Activated T-cell treated with anti-CD3 and anti-CD28 coated beads for 24 hours (primary cell): ENCODE results near the gene TGIF2.
A peak's percentile ranks its signal among the peaks of the same experiment; 100 is the strongest.
"Not testable (repeated sequence)": the region's sequence is repeated elsewhere in the genome, so short reads cannot be mapped to it uniquely, and the experiment has no call there.

Experiments used
- DNase-seq: peaks from one replicate; pipeline ENCODE4 v3.0.0-alpha.2; 2020; ENCODE audit warnings: low read depth

TGIF2 gene

GRCh38 chr20:36578356-36579041 is 5.1 kb downstream of the TGIF2 start:
- DNase-seq = no peak

GRCh38 chr20:36579996-36580545 is 6.7 kb downstream of the TGIF2 start:
- no peak for DNase-seq

- DNase-seq = no peak
Measured at GRCh38 chr20:36582322-36582721, 8.9 kb downstream of the TGIF2 start.

GRCh38 chr20:36582821-36583220 is 9.4 kb downstream of the TGIF2 start:
- no peak for DNase-seq

GRCh38 chr20:36584018-36584481 is 10.7 kb downstream of the TGIF2 start:
- no peak for DNase-seq

GRCh38 chr20:36585410-36586125 is 12.2 kb downstream of the TGIF2 start:
- DNase-seq = no peak

- no peak for DNase-seq
Measured at GRCh38 chr20:36587388-36588070, 14.1 kb downstream of the TGIF2 start.

- no peak for DNase-seq
Measured at GRCh38 chr20:36591281-36591680, 17.9 kb downstream of the TGIF2 start.

- no peak for DNase-seq
Measured at GRCh38 chr20:36591854-36592641, 18.7 kb downstream of the TGIF2 start.

- no peak for DNase-seq
Measured at GRCh38 chr20:36593347-36593929, 20.0 kb downstream of the TGIF2 start.

- DNase-seq = no peak
Measured at GRCh38 chr20:36599912-36600345, 26.5 kb downstream of the TGIF2 start.

GRCh38 chr20:36601540-36601939 is 28.1 kb downstream of the TGIF2 start:
- no peak for DNase-seq

GRCh38 chr20:36604952-36605398 is 31.6 kb downstream of the TGIF2 start:
- DNase-seq = peak; percentile 23

GRCh38 chr20:36605399-36606157 is 32.2 kb downstream of the TGIF2 start, which contains the start of gene RAB5IF:
RAB5IF (plus strand) TSS chr20:36605779; CDS start chr20:36605952, 173 bp downstream.
- peak; percentile 99 for DNase-seq

GRCh38 chr20:36606158-36607066 is 33.0 kb downstream of the TGIF2 start:
- DNase-seq = no peak

GRCh38 chr20:36607586-36608387 is 34.4 kb downstream of the TGIF2 start:
- no peak for DNase-seq

- DNase-seq = not testable (repeated sequence)
Measured at GRCh38 chr20:36608388-36608728, 35.0 kb downstream of the TGIF2 start.

- DNase-seq = no peak
Measured at GRCh38 chr20:36611625-36612024, 38.2 kb downstream of the TGIF2 start.

GRCh38 chr20:36613974-36614373 is 40.6 kb downstream of the TGIF2 start:
- no peak for DNase-seq
